ENCODE results near the gene SNPH. TPM values are rescaled to one million over a fixed set of nuclear protein-coding genes. Genes with fewer than 3 reads are reported as not detected.
"Not testable (repeated sequence)": the region's sequence is repeated elsewhere in the genome, so short reads cannot be mapped to it uniquely, and the experiment has no call there.

SNPH gene
- polyA plus RNA-seq, 1 donor = 2.3 TPM

DNA sequence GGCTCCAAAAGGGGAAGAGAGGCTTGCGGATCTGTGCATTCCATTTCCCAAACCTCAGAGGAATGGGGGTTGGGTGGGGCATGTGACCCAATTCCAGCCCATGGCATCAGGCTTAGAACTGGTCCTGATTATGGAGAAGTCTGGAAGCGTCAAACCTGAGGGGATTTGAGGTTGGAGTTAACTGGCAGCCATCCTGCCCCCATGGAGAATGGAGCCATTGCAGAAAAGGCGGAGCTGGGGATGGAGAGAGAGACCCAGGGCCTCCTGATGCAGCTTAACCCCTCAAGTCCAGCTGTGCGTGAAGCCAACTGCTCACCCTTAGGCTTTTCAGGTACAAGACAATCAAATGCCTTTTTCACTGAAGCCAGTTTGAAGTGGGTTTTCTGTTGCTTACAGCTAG, 72.7 kb downstream of the SNPH start:
- peaks cover 3% of the 10 kb centered on the region for H3K9me3 ChIP-seq (ENCODE audit: control insufficient read depth, low read depth, low read length)
- H3K4me3 ChIP-seq (ENCODE audit: low read length) = no peak overlapping the region
- no CpG with 5 or more reads among the region's 4 CpGs for WGBS (ENCODE audit: insufficient coverage, low lambda C conversion rate)
- H3K27ac ChIP-seq (ENCODE audit: low read length) = no peak overlapping the region
- H3K36me3 ChIP-seq (ENCODE audit: control insufficient read depth, insufficient read depth, low read length) = peaks cover 3% of the 10 kb centered on the region
- no peak for DNase-seq
- no peaks in the 10 kb centered on the region for H3K27me3 ChIP-seq (ENCODE audit: control insufficient read depth, insufficient read depth, low read length)
- H3K4me1 ChIP-seq (ENCODE audit: control insufficient read depth, insufficient read depth, low read length) = no peaks in the 10 kb centered on the region

GRCh38 chr20:1341561-1342265, 75.6 kb downstream of the SNPH start:
- DNase-seq = no peak
- H3K4me3 ChIP-seq (ENCODE audit: low read length) = no peak overlapping the region
- WGBS (ENCODE audit: insufficient coverage, low lambda C conversion rate) = no CpG with 5 or more reads among the region's 5 CpGs
- no peaks in the 10 kb centered on the region for H3K36me3 ChIP-seq (ENCODE audit: control insufficient read depth, insufficient read depth, low read length)
- no peaks in the 10 kb centered on the region for H3K4me1 ChIP-seq (ENCODE audit: control insufficient read depth, insufficient read depth, low read length)
- H3K27me3 ChIP-seq (ENCODE audit: control insufficient read depth, insufficient read depth, low read length) = no peaks in the 10 kb centered on the region
- H3K9me3 ChIP-seq (ENCODE audit: control insufficient read depth, low read depth, low read length) = no peaks in the 10 kb centered on the region
- H3K27ac ChIP-seq (ENCODE audit: low read length) = no peak overlapping the region

- H3K27ac ChIP-seq (ENCODE audit: low read length); H3K9me3 ChIP-seq (ENCODE audit: control insufficient read depth, low read depth, low read length); H3K27me3 ChIP-seq (ENCODE audit: control insufficient read depth, insufficient read depth, low read length); DNase-seq; H3K36me3 ChIP-seq (ENCODE audit: control insufficient read depth, insufficient read depth, low read length); H3K4me3 ChIP-seq (ENCODE audit: low read length); H3K4me1 ChIP-seq (ENCODE audit: control insufficient read depth, insufficient read depth, low read length): not testable (repeated sequence)
- WGBS (ENCODE audit: insufficient coverage, low lambda C conversion rate) = 97% methylated on average over 3 of the region's 8 CpGs
Measured at GRCh38 chr20:1343446-1344124, 77.5 kb downstream of the SNPH start.

DNA sequence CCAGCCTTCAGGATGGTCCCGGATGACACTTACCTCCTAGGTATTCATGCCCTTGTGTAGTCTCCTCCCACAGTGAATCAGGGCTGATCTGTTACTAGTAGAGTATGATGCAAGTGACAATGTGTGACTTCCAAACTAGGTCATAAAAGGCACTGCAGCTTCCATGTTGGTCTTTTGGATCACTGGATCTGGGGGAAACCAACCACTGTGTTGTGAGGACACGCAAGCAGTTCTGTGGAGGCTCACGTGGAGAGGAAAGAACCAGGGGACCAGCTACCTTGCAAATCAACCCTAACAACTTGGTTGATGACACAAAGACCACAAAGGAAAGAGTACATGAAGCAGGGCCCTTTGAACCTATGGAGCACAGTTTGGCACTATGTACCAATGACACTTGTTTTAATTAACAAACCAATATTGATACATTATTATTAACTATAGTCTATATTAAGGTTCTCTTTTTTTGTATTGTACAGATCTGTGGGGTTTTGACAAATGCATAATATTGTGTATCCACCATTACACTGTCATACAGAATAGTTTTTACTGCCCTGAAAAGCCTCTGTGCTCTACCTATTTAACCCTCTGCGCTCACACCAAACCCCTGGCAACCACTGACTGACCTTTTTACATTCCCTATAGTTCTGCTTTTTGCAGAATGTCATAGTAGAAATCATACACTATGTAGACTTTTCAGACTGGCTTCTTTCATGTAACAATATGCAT, 79.1 kb downstream of the SNPH start:
- H3K27me3 ChIP-seq (ENCODE audit: control insufficient read depth, insufficient read depth, low read length) = no peaks in the 10 kb centered on the region
- no peaks in the 10 kb centered on the region for H3K36me3 ChIP-seq (ENCODE audit: control insufficient read depth, insufficient read depth, low read length)
- H3K9me3 ChIP-seq (ENCODE audit: control insufficient read depth, low read depth, low read length) = peaks cover under 1% of the 10 kb centered on the region
- WGBS (ENCODE audit: insufficient coverage, low lambda C conversion rate) = no CpG with 5 or more reads among the region's 4 CpGs
- H3K4me3 ChIP-seq (ENCODE audit: low read length) = no peak overlapping the region
- H3K27ac ChIP-seq (ENCODE audit: low read length) = no peak overlapping the region
- no peaks in the 10 kb centered on the region for H3K4me1 ChIP-seq (ENCODE audit: control insufficient read depth, insufficient read depth, low read length)
- DNase-seq = no peak

DNA sequence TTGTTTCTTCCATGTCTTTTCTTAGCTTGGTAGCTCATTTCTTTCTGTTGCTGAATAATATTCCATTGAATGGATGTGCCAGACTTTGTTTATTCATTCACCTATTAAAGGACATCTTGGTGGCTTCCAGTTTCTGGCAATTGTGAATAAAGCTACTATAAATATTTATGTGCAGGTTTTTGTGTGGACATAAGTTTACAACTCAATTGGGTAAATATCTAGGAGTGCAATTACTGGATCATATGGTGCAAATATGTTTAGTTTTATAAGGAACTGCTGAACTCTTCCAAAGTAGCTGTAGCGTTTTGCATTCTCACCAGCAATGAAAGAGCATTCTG, 79.6 kb downstream of the SNPH start:
- no peaks in the 10 kb centered on the region for H3K27me3 ChIP-seq (ENCODE audit: control insufficient read depth, insufficient read depth, low read length)
- no peak for DNase-seq
- H3K9me3 ChIP-seq (ENCODE audit: control insufficient read depth, low read depth, low read length) = peaks cover 2% of the 10 kb centered on the region
- no peak overlapping the region for H3K4me3 ChIP-seq (ENCODE audit: low read length)
- H3K27ac ChIP-seq (ENCODE audit: low read length) = no peak overlapping the region
- H3K4me1 ChIP-seq (ENCODE audit: control insufficient read depth, insufficient read depth, low read length) = no peaks in the 10 kb centered on the region
- no CpG with 5 or more reads among the region's 1 CpG for WGBS (ENCODE audit: insufficient coverage, low lambda C conversion rate)
- no peaks in the 10 kb centered on the region for H3K36me3 ChIP-seq (ENCODE audit: control insufficient read depth, insufficient read depth, low read length)

DNA sequence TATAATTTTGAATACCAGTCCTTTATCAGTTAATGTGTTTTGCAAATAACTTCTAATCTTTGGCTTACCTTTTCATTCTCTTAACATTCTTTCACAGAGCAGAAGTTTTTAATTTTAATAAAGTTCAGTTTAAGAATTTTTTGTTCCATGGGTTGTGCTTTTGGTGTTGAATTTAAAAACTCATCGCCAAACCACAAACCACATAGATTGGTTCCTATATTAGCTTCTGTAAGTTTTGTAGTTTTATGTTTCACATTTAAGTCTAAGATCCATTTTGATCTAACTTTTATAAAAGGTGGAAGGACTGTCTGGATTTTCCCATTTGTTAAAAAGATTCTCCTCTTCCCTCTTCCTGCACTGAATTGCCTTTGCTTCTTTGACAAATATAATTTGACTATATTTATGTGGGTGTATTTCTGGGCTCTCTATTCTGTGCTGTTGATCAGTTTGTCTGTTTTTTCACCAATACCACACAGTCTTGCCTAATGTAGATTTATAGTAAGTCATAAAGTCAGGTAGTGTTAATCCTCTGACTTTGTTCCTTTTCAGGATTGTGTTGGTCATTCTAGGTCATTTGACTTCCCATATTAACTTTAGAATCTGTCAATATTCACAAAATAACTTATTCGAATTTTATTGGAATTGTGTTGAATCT, 80.3 kb downstream of the SNPH start:
- Histone ChIP-seq H3K4me3 (ENCODE audit: low read length) (no peak overlapping the region), H3K4me1 (ENCODE audit: control insufficient read depth, insufficient read depth, low read length) (no peaks in the 10 kb centered on the region), H3K27ac (ENCODE audit: low read length) (no peak overlapping the region), H3K9me3 (ENCODE audit: control insufficient read depth, low read depth, low read length) (peaks cover 2% of the 10 kb centered on the region), H3K27me3 (ENCODE audit: control insufficient read depth, insufficient read depth, low read length) (no peaks in the 10 kb centered on the region), H3K36me3 (ENCODE audit: control insufficient read depth, insufficient read depth, low read length) (no peaks in the 10 kb centered on the region)
- 100% methylated on average over 2 of the region's 2 CpGs for WGBS (ENCODE audit: insufficient coverage, low lambda C conversion rate)
- DNase-seq = no peak

DNA sequence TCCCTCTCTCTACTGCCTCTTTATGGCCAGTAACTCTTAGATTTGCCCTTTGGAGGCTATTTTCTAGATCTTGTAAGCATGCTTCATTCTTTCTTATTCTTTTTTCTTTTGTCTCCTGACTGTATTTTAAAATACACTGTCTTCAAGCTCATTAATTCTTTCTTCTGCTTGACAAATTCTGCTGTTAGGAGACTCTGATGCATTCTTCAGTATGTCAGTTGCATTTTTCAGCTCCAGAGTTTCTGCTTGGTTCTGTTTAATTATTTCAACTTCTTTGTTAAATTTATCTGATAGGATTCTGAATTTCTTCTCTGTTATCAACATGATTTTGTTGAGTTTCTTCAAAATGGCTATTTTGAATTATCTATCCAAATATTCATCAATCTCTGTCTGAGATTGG, 87.9 kb downstream of the SNPH start:
- no peak for DNase-seq
- peaks cover 23% of the 10 kb centered on the region for H3K9me3 ChIP-seq (ENCODE audit: control insufficient read depth, low read depth, low read length)
- no peak overlapping the region for H3K27ac ChIP-seq (ENCODE audit: low read length)
- peaks cover 29% of the 10 kb centered on the region for H3K36me3 ChIP-seq (ENCODE audit: control insufficient read depth, insufficient read depth, low read length)
- no peaks in the 10 kb centered on the region for H3K27me3 ChIP-seq (ENCODE audit: control insufficient read depth, insufficient read depth, low read length)
- H3K4me1 ChIP-seq (ENCODE audit: control insufficient read depth, insufficient read depth, low read length) = no peaks in the 10 kb centered on the region
- H3K4me3 ChIP-seq (ENCODE audit: low read length) = no peak overlapping the region

DNA sequence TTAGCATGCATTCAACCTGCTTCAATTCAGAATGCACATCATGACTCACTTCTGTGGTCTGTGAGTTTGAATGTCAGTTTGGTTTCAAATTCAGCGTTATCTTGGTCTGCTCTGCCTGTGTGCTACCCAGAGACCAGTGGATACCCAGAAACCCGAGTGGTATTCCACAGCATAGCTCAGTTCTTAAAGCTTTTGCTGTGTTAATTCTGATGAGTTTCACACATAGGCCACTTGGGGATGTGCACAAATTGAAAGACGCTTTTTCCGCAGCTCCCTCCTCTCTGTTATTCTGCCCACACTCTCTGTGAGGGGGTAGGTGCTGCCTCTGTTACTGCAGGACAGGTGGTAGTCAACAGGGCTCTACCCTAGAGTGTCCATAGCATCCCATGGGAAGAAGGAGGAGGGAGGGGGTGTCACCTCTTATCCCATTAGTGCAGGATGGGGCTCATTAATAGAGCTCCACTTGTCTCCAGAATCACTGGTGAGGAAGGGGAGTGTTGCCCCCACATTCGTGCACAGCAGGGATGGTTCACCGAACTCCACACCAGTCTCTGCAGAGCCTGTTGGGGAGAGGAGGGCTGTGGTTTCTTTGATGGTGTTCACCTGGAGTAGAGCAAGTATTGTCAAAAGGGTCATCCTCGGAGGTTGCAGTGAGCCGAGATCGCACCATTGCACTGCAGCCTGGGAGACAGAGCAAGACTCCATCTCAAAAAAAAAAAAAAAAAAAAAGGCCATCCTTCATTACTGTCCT, 92.0 kb downstream of the SNPH start:
- H3K36me3 ChIP-seq (ENCODE audit: control insufficient read depth, insufficient read depth, low read length) = peaks cover 39% of the 10 kb centered on the region

More for the DNA sequence above, 92.0 kb downstream of the SNPH start:
- Histone ChIP-seq H3K4me1 (ENCODE audit: control insufficient read depth, insufficient read depth, low read length) (no peaks in the 10 kb centered on the region), H3K9me3 (ENCODE audit: control insufficient read depth, low read depth, low read length) (peaks cover 14% of the 10 kb centered on the region), H3K4me3 (ENCODE audit: low read length) (no peak overlapping the region), H3K27ac (ENCODE audit: low read length) (no peak overlapping the region), H3K27me3 (ENCODE audit: control insufficient read depth, insufficient read depth, low read length) (no peaks in the 10 kb centered on the region)
- no peak for DNase-seq
- WGBS (ENCODE audit: insufficient coverage, low lambda C conversion rate) = no CpG with 5 or more reads among the region's 9 CpGs
